IMR-90 (cell line): ENCODE data around the gene SENP7. TPM values are rescaled to one million over a fixed set of nuclear protein-coding genes. Genes with fewer than 3 reads are reported as not detected.

Experiments
- BHLHE40 ChIP-seq: fragments of 150-350 bp; IDR thresholded peaks from 2 replicates; pipeline ENCODE4 v1.6.1; 2016; ENCODE audit warnings: mild to moderate bottlenecking, low read depth, low read length
- CEBPB ChIP-seq: IDR thresholded peaks from 2 replicates; pipeline ENCODE4 v1.6.1; 2012; ENCODE audit warnings: low read depth, low read length, improper control_type of control experiment
- MAZ ChIP-seq: IDR thresholded peaks from 2 replicates; pipeline ENCODE4 v1.6.1; 2012; ENCODE audit warnings: low read depth, mild to moderate bottlenecking, low read length, improper control_type of control experiment, moderate library complexity, borderline replicate concordance
- NFE2L2 ChIP-seq: fragments of 150-350 bp; IDR thresholded peaks from 2 replicates; pipeline ENCODE4 v1.6.1; 2016; ENCODE audit warnings: low read depth, mild to moderate bottlenecking, low read length
- RCOR1 ChIP-seq: IDR thresholded peaks from 2 replicates; pipeline ENCODE4 v1.6.1; 2012; ENCODE audit warnings: mild to moderate bottlenecking, low read length, improper control_type of control experiment; ENCODE audit not compliant: insufficient replicate concordance
- polyA plus RNA-seq, 3 experiments: library from polyadenylated mRNA; depleted of rRNA; stranded (reverse); fragments of >200 nt; gene quantifications; 2 replicates each; pipeline ENCODE4 v1.2.3, GENCODE V29; 2012; ENCODE audit warnings: low replicate concordance in 1 of 3
- total RNA-seq: library from RNA; depleted of rRNA; stranded (reverse); fragments of >200 nt; gene quantifications from 2 replicates; pipeline ENCODE4 v1.2.3, GENCODE V29; 2012

Gene SENP7
- total and polyA plus RNA-seq, 2 of the 4 experiments (the other 2 are of a cell fraction), result 5.5 to 8.4 TPM

- TF ChIP-seq NFE2L2, result no peak
- peak; percentile 96 for TF ChIP-seq CEBPB
- no peak for TF ChIP-seq RCOR1
- TF ChIP-seq BHLHE40, result peak; percentile 36; the same call in 1 of the 2 replicates
- peak; percentile 71; the same call in 1 of the 2 replicates for TF ChIP-seq MAZ
Observed at GRCh38 chr3:101512646-101513418, at the start of gene SENP7 (continued).
